ENCODE measurements around the gene ICA1.

The ICA1 gene

GRCh38 chr7:8226501-8226900 is 35.5 kb downstream of the ICA1 start:
- H3K4me3 ChIP-seq (ENCODE audit: low read length): no peak overlapping the region
- no peak for TF ChIP-seq ZNF274 (IDR thresholded peaks at IDR 0.05; ENCODE audit: low read depth, low read length)

- H3K4me3 ChIP-seq (ENCODE audit: low read length): no peak overlapping the region
Measured at GRCh38 chr7:8221567-8221966, 40.4 kb downstream of the ICA1 start.

GRCh38 chr7:8221101-8221495 is 40.9 kb downstream of the ICA1 start:
- H3K4me3 ChIP-seq (ENCODE audit: low read length): no peak overlapping the region

More at GRCh38 chr7:8221567-8221966, 40.4 kb downstream of the ICA1 start:
- TF ChIP-seq ZNF274 (IDR thresholded peaks at IDR 0.05; ENCODE audit: low read depth, low read length): no peak

GRCh38 chr7:8220376-8221100 is 41.4 kb downstream of the ICA1 start:
- no peak overlapping the region for H3K4me3 ChIP-seq (ENCODE audit: low read length)
- no peak for TF ChIP-seq ZNF274 (IDR thresholded peaks at IDR 0.05; ENCODE audit: low read depth, low read length)

More at GRCh38 chr7:8221101-8221495, 40.9 kb downstream of the ICA1 start:
- TF ChIP-seq ZNF274 (IDR thresholded peaks at IDR 0.05; ENCODE audit: low read depth, low read length): no peak

GRCh38 chr7:8217200-8218068 is 44.5 kb downstream of the ICA1 start:
- H3K4me3 ChIP-seq (ENCODE audit: low read length): no peak overlapping the region

GRCh38 chr7:8216334-8216690 is 45.7 kb downstream of the ICA1 start:
- no peak for TF ChIP-seq ZNF274 (IDR thresholded peaks at IDR 0.05; ENCODE audit: low read depth, low read length)
- no peak overlapping the region for H3K4me3 ChIP-seq (ENCODE audit: low read length)

More at GRCh38 chr7:8217200-8218068, 44.5 kb downstream of the ICA1 start:
- no peak for TF ChIP-seq ZNF274 (IDR thresholded peaks at IDR 0.05; ENCODE audit: low read depth, low read length)

- TF ChIP-seq ZNF274 (IDR thresholded peaks at IDR 0.05; ENCODE audit: low read depth, low read length): no peak
- H3K4me3 ChIP-seq (ENCODE audit: low read length): no peak overlapping the region
Measured at GRCh38 chr7:8215648-8216333, 46.2 kb downstream of the ICA1 start.

GRCh38 chr7:8214244-8214824 is 47.6 kb downstream of the ICA1 start:
- no peak for TF ChIP-seq ZNF274 (IDR thresholded peaks at IDR 0.05; ENCODE audit: low read depth, low read length)

GRCh38 chr7:8213381-8213780 is 48.6 kb downstream of the ICA1 start:
- H3K4me3 ChIP-seq (ENCODE audit: low read length): no peak overlapping the region
- no peak for TF ChIP-seq ZNF274 (IDR thresholded peaks at IDR 0.05; ENCODE audit: low read depth, low read length)

More at GRCh38 chr7:8214244-8214824, 47.6 kb downstream of the ICA1 start:
- no peak overlapping the region for H3K4me3 ChIP-seq (ENCODE audit: low read length)

GRCh38 chr7:8212638-8213037 is 49.3 kb downstream of the ICA1 start:
- no peak overlapping the region for H3K4me3 ChIP-seq (ENCODE audit: low read length)
- TF ChIP-seq ZNF274 (IDR thresholded peaks at IDR 0.05; ENCODE audit: low read depth, low read length): no peak

- H3K4me3 ChIP-seq (ENCODE audit: low read length): no peak overlapping the region
- no peak for TF ChIP-seq ZNF274 (IDR thresholded peaks at IDR 0.05; ENCODE audit: low read depth, low read length)
Measured at GRCh38 chr7:8211725-8212096, 50.3 kb downstream of the ICA1 start.

GRCh38 chr7:8210845-8211724 is 50.9 kb downstream of the ICA1 start:
- H3K4me3 ChIP-seq (ENCODE audit: low read length): no peak overlapping the region
- no peak for TF ChIP-seq ZNF274 (IDR thresholded peaks at IDR 0.05; ENCODE audit: low read depth, low read length)

- TF ChIP-seq ZNF274 (IDR thresholded peaks at IDR 0.05; ENCODE audit: low read depth, low read length): no peak
Measured at GRCh38 chr7:8209353-8209752, 52.6 kb downstream of the ICA1 start.

More at GRCh38 chr7:8209353-8209752, 52.6 kb downstream of the ICA1 start:
- H3K4me3 ChIP-seq (ENCODE audit: low read length): no peak overlapping the region

All from GM08714 (cell line).